ENCODE data around the gene RHBDD1.

DNA sequence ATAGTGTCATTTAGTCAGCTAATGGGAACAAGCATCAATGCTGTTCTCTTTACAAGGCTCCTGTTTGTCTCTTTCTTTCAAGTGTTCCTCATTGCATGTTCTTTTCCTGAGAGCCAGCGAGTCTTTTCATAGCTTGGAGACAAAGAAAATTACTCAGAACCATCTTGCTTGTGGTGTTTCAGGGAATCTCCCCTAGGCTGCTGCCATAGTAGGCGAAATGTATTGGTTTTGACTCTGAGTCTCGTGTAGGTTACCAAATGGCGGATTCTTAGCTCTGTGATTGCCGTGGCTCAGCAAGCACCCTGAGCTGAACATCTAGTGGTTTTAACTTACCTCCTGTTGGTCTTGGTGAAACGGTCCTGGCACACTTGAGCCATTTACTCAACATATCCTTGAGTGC, 68.7 kb downstream of the RHBDD1 start:
- TF ChIP-seq POLR2A (IDR thresholded peaks at IDR 0.05), result no peak
- TF ChIP-seq CTCF (IDR thresholded peaks at IDR 0.05), result no peak
- TF ChIP-seq EP300 (IDR thresholded peaks at IDR 0.05), result no peak
